HG03469 (cell line): ENCODE measurements around the gene TMEM39B.
"Not testable (repeated sequence)": the region's sequence is repeated elsewhere in the genome, so short reads cannot be mapped to it uniquely, and the experiment has no call there.

Source experiments
- ATAC-seq: cut with Tn5 transposase; IDR thresholded peaks from one replicate; pipeline ENCODE4 v1.9.1; 2021; ENCODE audit warnings: mild to moderate bottlenecking, moderate library complexity, moderate number of reproducible peaks; ENCODE audit not compliant: unreplicated experiment

The TMEM39B gene

DNA sequence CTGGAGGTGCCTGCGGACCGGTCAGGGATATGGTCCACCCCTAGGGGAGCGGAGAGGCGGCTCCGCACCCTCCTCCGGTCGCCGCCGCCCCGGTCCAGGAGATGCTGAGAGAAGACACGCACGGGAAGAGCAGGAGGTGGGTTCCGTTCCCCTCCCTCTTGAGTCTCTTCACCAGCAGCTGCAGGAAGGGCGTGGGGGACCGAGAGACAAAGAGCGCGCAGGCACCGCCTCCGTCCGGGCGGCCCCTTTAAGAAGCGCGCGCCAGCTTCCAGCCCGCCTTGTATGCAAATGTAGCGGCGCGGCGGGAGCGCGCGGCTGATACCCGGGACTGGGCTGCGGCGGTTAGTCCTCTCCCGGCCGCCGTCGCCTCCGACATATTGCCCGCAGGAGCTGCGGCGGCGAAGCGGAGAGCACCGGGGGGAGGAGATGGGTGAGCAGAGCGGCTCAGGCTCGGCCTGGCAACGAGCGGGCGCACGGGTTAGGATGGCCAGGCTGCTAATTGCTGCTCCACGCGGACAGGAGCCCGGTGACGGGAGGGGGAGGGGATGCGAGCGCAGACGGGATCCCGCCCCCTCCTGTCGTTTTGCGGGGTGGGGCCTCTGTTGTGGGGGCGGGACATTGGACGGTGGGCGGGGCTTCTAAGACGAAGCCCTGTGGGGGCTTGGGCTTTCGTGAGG lies at the start of gene TMEM39B:
Gene TMEM39B (plus strand): TSS at position 318 of the 677 bp plus-strand sequence. CDS start 109 bp downstream, at position 427.
- ATAC-seq, result peak; percentile 63

DNA sequence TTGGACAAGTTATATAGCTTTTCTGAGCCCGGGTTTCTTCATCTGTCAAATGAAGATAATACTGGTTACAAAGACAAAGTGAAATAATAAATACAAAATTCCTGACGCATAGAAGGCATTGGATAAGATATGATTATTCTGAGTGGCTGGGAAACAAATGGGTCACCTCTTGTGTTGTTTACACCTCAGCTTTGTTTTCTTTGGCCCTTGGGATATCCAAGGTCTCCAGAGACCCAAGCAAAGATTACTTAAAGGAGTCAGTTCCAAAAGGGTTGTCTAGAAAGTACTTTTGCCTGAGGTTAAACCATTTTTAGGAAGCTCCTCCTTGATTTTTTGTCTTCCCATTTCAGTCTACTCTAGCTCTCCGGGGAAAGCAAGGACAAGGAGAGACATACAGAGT lies 49.4 kb upstream of the TMEM39B start:
- no peak for ATAC-seq

DNA sequence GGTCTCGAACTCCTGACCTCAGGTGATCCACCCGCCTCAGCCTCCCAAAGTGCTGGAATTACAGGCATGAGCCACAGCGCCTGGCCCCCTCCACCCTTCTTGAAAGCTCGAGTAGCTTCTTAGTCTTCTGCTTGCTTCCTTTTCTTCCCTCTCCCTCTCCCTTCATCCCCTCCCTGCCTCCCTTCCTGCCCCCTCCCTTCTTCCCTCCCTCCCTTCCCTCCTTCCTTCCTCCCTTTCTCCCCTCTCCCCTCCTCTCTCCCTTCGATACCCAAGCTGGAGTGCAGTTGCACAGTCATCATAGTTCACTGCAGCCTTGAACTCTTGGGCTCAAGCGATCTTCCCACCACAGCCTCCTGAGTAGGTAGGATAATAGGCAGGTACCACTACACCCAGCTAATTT lies 47.2 kb upstream of the TMEM39B start:
- ATAC-seq, result no peak

DNA sequence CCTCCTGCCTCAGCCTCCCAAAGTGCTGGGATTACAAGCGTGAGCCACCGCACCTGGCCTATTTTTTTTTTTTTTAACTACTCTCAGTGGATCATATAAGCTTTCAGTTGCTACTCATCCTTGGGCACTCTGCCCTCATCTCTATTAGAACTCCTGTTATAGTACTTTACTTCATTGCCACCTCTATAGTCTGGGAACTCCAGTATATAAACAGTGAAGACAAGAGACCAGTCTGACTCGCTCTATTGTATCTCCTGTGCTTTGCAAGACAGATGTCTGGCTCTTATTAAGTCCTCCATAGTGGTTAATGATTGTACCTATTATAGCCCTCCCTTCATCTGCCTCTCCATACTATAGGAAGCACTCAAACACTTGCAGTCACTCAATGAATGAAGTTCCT lies 44.0 kb upstream of the TMEM39B start:
- no peak for ATAC-seq

DNA sequence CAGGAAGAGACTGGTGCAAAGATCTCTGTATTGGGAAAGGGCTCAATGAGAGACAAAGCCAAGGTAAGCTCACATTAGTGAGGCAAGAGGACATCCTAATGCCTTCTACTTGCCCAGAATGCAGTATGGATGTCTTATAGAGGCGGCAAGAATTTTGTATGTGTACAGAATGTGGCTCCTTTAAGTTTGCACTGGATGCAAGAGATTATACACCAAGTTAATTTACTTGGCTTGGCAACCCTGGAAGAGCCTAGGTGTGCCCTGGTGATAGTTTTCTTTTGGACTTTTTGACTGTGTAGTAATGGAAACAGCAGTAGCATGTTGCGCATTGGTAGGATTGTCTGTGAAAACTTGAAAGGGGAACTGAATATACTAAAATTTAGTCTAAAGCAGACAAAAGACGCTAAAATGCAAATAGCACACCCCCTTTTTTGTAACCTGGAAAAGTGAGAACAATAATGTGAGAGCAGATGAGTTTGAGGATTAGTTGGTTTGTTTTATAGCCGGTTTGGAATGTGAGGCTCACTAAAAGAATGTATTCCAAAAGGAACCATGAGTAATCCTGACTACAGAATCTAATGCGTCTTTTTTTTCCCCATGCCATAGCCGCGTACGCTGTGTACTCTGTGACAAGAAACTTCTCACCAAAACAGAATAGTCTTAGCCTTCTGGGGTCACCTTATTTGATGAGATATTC lies 41.0 kb upstream of the TMEM39B start:
- no peak for ATAC-seq

DNA sequence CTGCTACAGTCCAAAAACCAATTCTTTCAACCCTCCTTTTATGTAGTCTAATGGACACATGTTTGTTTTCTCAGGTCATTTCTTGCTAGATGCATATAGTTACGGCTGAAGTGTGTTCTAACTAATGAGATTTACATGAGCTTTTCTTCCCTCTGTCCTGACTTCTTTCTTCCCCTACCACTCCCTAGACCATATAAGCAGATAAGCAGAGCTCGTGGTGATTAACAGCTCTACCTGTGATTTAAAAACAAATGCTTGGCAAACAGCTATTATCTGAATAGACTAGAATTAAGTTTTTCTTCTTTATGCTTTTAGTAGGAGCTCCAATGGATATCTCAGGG lies 40.5 kb upstream of the TMEM39B start:
- ATAC-seq, result no peak

DNA sequence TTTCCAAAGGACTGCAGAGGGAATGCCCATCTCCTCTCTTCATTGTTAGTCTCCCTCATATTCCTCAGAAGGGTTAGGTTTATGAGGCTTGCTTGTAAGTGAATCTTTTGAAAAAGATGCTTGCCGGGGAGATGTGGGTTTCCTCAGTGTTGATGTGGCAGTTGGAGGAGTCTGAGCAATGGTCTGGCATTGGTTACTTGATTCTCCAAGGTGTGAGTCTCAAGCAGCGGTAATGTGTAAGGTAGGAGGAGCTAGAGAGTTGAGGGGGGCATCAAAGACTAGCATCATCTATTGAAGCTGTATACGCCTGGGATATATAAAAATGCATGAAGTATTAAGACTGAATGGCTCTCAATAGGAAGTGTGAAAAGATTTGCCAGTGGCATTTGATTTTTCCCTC lies 37.6 kb upstream of the TMEM39B start:
- ATAC-seq, result no peak

DNA sequence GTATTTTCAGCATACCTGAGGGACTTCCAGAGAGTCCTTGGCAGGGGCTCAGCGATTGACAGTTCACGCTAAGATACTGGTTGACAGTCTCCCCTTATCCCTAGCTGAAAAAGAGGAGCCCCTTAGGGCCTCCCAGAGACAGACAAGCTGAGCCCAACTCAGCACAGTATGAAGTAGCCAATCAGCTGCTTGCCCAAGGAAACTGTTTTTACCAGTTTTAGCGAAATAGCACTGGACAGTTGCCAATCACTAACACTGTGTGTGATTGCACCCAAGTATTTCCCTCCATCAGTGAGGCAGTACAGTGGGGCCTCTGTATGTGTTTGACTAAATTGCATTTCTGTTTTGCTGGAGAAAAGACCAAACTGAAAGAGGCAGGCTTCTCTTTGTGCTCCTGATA lies 32.0 kb upstream of the TMEM39B start:
- no peak for ATAC-seq

DNA sequence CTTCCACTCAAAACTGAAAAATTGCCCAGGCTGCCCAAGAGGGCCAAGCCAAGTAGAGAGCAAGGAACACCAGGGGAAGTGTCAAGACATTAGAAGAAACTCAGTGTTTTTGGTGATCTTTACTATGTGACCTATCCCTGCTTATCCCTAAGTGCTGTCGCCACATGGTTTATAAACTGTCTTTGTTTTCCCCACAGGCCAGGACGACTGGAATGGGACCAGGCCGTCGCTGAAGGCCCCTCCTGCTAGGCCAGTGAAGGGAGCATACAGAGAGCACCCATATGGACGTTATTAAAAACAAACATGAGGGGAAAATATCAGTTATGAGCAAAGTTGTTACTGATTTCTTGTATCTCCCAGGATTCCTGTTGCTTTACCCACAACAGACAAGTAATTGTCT lies 30.4 kb upstream of the TMEM39B start:
- no peak for ATAC-seq

DNA sequence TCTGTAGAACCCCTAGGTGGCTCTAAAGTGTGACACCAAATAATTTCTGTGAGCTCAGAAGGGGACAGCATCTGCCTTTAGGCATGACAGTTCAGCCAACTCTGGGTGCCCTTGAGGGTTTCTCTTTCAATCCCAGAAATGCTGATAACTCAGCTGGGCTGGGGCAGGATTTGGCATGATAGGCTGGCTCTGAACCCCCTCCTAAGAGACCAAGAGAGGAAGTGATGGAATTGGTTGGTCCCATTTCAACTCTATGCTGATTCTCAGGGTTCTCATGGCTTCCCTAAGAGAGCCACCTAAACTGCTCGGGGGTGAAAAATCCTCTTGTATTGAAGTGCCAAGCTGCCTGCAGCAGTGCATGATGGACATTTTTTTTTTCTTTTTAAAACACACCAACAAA lies 28.5 kb upstream of the TMEM39B start:
- no peak for ATAC-seq

DNA sequence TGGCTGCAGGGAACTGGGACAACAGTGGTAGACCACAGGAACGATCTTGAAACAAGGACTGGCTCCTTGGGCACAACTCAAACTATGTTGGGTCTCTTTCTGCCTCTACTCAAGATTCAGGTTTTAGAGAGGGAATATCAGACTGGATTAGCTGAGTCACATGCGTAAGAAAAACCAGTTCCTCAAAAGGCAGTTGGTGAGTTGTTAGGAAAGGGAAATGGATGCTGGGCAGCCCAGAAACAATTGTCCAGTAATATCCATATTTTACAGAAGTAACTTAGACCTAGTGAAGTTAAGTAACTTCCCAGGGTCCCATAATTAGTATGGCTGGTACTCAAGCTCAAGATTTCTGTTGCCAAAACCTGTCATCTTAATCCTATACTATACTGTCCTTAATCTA lies 27.0 kb upstream of the TMEM39B start:
- no peak for ATAC-seq

DNA sequence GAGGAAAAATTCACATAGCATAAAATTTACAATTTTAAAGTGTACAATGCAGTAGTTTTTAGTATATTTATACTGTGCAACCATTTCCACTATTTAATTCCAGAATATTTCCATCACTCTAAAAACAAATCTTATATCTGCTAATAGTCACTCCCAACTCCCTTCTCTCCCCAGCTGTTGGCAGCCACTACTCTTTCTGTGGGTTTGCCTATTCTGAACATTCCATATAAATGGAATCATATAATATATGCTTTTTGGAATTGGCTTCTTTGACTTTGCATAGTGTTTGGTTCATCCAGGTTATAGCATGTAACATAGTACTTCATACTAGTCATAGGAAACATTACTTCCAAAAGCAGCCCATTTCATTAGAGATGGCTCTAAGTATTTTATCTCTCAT lies 25.0 kb upstream of the TMEM39B start:
- ATAC-seq, result no peak

DNA sequence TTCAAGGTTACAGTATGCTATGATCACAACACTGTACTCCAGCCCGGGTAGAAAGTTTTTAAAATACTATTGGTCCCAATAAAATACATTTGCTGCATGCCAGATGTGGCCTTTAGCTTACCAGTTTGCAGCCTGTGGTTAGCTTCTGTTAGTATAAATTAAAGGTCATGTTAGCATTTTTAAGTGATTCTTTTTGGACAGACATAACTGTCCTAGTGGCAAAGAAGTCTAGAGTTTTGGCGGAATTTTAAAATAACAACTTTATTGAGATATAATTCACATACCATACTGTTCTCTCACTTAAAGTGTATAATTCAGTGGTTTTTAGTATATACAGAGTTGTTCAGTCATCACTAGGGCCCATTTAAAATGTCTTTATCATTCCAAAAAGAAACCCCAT lies 24.3 kb upstream of the TMEM39B start:
- ATAC-seq, result no peak

DNA sequence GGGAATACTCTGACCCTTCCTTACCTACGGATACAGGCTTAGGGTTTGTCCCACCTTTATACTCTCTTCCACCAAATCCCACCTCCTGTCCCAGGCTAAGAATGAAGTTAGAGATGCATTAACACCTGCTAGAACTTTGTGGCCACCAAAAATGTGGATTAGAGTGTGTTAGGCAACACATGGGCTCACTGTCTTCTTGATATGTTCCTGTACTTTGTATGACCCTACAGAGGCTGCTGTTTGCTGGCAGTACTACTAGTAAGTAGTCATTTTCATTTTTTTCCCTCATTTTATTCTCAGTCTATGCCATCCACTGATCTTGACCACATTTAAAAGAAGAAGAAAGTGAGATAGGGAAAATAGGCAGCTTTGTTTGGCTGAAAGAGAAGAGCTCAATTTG lies 21.0 kb upstream of the TMEM39B start:
- ATAC-seq, result no peak

DNA sequence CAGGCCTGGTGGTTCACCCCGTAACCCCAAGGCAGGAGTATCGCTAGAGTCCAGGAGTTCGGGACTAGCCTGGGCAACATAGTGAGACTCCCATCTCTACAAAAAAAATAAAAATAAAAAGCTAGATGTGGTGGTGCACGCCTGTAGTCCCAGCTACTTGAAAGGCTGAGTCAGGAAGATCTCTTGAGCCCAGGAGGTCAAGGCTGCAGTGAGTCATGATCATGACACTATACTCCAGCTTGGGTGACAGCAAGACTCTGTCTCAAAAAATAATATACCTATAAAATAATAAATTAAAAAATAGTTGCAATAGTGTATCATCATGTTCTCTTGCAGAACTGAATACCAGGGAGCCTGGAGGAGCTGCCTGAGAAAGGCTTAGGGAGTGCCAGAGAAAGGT lies 19.9 kb upstream of the TMEM39B start:
- no peak for ATAC-seq

DNA sequence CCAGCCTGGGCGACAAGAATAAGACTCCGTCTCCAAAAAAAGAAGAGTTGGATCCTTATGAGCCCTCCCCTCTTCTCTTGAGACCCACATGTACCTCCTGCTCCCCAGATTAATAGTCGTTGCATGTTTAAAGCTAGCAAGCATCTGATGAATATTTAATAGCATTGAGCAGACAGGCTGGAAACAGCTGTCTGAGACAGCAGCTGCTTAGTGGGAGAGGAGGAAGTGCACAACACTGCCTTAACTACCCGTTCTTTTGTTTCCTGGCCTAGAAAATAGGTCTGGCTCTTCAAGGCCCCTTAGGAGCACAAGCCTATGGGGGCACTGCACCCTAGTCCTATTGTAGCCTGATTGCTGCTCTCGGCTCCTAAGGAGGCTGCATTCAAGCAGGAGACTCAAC lies 17.3 kb upstream of the TMEM39B start:
- no peak for ATAC-seq

DNA sequence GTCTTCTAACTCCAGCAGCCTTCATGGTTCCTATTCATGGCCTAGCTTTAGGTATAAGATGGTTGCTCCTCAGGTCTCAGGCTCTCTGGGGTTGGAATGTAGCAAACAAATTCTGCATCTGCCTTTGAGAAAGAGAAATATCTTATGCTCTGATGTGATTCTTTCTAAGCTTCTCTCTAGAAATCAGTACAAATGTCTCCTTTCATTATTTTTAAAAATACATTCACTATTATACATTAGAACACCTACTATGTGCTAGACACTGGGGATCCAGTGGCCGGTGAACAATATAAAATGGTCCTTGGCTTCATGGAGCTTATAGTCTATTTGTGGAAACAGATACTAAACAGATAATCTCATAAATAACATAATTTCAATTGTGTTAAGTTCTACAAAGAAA lies 16.1 kb upstream of the TMEM39B start:
- ATAC-seq, result no peak

DNA sequence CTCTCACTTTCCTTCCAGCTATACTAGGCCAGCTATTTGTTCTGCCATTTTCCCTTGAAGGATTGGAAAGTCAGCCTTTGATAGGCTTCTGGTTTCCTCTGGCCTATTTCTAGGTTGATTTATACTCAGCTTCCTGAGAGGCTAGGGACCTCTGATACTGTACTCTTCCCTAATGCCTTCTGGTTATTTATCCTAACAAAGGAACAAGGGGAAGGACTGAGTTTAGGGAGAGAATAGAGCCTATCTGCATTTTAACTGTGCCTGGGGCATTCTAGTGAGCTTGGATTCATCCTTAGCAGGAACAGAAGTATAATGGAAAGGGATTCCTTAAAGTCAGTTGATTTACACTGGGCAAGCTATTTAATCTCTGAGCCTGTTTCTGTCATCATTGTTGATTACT lies 11.8 kb upstream of the TMEM39B start:
- ATAC-seq, result no peak

DNA sequence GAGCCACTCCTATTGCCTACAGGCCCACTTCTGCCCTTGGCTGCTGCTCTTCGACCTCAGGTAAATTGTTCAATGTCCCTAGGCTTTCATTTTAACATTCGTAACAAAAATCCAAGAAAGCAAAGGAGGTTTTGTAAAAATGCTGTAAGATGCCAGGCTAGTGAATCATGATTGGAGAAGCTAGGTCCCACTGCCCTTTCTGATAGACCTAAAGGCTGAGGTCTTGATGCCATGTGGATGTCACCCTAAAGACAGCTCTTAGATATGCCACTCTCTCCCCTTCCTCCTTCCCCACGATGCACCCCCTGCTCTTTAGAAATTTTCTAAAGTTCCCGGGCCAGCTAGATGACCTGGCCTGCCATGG lies 9.9 kb upstream of the TMEM39B start:
- no peak for ATAC-seq

DNA sequence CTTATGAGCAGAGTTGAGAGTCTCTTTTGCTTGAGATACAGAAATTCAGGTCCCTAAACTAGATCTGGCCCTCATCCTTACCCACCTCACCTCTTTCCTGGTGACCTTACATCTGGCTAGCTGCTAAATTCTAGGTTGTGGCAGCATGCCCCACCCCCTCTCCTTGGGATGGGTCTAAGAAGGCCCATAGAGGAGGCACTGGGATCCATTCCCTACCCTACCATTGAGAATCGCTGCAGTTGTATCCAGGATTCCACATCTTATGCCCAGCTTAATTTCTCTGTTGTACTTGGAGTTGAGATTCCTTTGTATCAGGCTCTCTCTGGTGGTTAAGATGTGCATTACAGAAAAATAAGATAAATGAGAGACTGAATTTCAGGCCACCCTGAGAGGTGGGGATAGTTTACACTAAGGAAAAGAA lies 9.5 kb upstream of the TMEM39B start:
- no peak for ATAC-seq

DNA sequence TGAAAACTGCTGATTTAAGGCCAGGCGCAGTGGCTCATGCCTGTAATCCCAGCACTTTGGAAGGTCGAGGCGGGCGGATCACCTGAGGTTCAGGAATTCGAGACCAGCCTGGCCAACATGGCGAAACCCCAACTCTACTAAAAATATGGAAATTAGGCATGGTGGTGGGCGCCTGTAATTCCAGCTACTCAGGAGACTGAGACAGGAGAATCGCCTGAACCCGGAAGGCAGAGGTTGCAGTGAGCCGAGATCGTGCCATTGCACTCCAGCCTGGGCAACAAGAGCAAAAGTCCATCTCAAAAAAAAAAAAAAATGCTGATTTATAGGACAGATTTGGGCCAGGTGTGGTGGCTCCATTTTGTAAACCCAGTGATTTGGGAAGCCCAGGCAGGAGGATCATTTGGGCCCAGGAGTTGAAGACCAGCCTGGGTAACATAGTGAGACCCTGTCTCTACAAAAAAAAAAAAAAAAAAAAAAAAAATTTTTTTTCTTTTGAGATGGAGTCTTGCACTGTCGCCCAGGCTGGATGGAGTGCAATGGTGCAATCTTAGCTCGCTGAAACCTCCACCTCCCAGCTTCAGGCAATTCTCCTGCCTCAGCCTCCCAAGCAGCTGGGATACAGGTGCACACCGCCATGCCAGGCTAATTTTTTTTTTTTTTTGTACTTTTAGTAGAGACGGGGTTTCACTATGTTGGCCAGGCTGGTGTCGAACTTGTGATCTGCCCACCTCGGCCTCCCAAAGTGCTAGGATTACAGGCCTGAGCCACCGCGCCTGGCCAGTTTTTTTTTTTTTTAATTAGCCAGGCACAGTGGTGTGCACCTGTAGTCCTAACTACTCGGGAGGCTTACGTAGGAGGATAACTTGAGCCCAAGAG lies 6.9 kb upstream of the TMEM39B start:
- not testable (repeated sequence) for ATAC-seq

DNA sequence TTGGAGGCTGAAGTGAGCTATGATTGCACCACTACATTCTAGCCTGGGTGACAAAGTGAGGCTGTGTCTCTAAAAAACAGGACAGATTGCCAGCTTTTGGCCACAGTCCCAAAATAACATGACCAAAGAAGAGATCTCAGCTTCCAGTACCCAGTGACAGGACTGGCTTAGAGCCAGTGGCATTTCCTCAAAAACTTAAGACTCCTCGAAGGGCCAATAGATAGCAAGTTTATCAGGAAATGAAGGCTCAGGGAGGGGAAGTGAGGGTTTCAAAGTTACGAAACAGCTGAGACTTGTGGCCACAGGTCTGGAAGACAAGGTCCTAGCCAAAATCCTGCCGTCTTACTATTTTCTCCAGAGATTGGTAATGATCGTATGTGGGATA lies 6.3 kb upstream of the TMEM39B start:
- ATAC-seq, result no peak
